ENCODE data around the gene FRMPD4. TPM values are rescaled to one million over a fixed set of nuclear protein-coding genes. Genes with fewer than 3 reads are reported as not detected.

Gene FRMPD4
- total RNA-seq, 1 experiment from 2014 or later = 0.24 TPM

DNA sequence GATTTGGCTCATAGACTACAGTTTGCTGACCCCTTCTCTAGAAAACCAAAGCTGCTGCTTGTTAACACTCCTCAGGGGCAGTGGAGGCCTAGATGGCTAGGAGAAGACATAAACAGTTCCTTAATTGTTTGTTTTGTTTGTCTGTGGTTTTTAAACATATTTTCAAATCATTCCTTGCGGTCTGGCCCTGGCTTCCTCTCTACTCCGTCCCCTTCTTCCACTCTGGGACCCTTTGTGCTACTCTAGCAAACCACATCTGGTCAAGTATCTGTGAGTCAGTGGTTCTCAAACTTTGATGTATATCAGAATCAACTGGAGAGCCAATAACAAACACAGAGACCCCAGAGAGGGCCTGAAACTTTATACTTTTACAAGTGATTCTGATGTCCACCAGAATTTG is 36.1 kb downstream of the FRMPD4 start:
- no peak overlapping the region for H2BK15ac ChIP-seq (ENCODE audit: low read depth, low read length)
- no peak overlapping the region for H4K8ac ChIP-seq (replicated peaks; ENCODE audit: insufficient read length, low read depth, low read length)
- H3K27ac Mint-ChIP-seq = no peak overlapping the region
- no peaks in the 10 kb centered on the region for H3K27me3 Mint-ChIP-seq (ENCODE audit: low read depth)
- H3K56ac ChIP-seq (ENCODE audit: insufficient read length, low read depth, low read length) = no peak overlapping the region
- H3K18ac ChIP-seq (ENCODE audit: insufficient read length, low read depth, low read length) = no peak overlapping the region
- H4K20me1 ChIP-seq (ENCODE audit: control insufficient read depth, insufficient read depth, insufficient read length) = no peaks in the 10 kb centered on the region
- no peak overlapping the region for H3K14ac ChIP-seq (ENCODE audit: insufficient read depth, low read length)
- no peaks in the 10 kb centered on the region for H3K79me2 ChIP-seq (ENCODE audit: insufficient read depth, low read length)
- no peak overlapping the region for H4K91ac ChIP-seq (ENCODE audit: insufficient read length, low read depth, low read length)
- no peaks in the 10 kb centered on the region for H3K79me1 ChIP-seq (ENCODE audit: insufficient read depth, low read depth, low read length, poor library complexity, severe bottlenecking)
- no peaks in the 10 kb centered on the region for H3K23me2 ChIP-seq (ENCODE audit: insufficient read length, low read depth, low read length, poor library complexity, severe bottlenecking)
- H2BK120ac ChIP-seq (ENCODE audit: low read depth, low read length, poor library complexity, severe bottlenecking) = no peak overlapping the region
- no peak overlapping the region for H2AK5ac ChIP-seq (ENCODE audit: insufficient read length, low read length)
- no peaks in the 10 kb centered on the region for H3K27me3 ChIP-seq (ENCODE audit: insufficient read depth, low read length)
- peaks cover 2% of the 10 kb centered on the region; the same call in 1 of the 2 replicates for H3K4me1 ChIP-seq (ENCODE audit: insufficient read depth, low read length)
- no peak overlapping the region for H2BK12ac ChIP-seq (ENCODE audit: insufficient read length, low read depth, low read length)
- no peak overlapping the region for H3K27ac ChIP-seq (ENCODE audit: insufficient read length, low read depth, low read length)
- no peak overlapping the region for H2AFZ ChIP-seq (ENCODE audit: low read length)
- no peak overlapping the region for H3K4me3 Mint-ChIP-seq
- H3K23ac ChIP-seq (ENCODE audit: insufficient read length, low read depth, low read length) = no peak overlapping the region
- H3K36me3 Mint-ChIP-seq (ENCODE audit: insufficient read depth in 1 of 3, low read depth in 3 of 3) = no peaks in the 10 kb centered on the region; a peak in 3 of 7 replicates
- H3K9ac ChIP-seq (ENCODE audit: extremely low read depth, insufficient read length, low read length) = no peak overlapping the region
- no CpG with 5 or more reads among the region's 2 CpGs for WGBS (ENCODE audit: extremely low coverage, insufficient read length, low lambda C conversion rate)
- no peak overlapping the region for H2BK5ac ChIP-seq (ENCODE audit: insufficient read length, low read length)
- H3T11ph ChIP-seq (ENCODE audit: low read length) = no peak overlapping the region
- no peak overlapping the region for H4K5ac ChIP-seq (ENCODE audit: insufficient read length, low read depth, low read length)
- peaks cover 10 to 13% of the 10 kb centered on the region in 2 experiments for H3K4me1 Mint-ChIP-seq
- no peak for TF ChIP-seq CTCF (conservative IDR thresholded peaks at IDR 0.05)
- H3K4ac ChIP-seq (ENCODE audit: low read depth, low read length) = no peak overlapping the region
- DNase-seq = no peak
- no peak overlapping the region for H3K4me2 ChIP-seq (ENCODE audit: insufficient read depth, insufficient read length, low read length)
- no peak overlapping the region for H2BK20ac ChIP-seq (ENCODE audit: low read depth, low read length, poor library complexity, severe bottlenecking)
- H3K9me3 Mint-ChIP-seq = peaks cover 61 to 66% of the 10 kb centered on the region in 2 experiments
- no peaks in the 10 kb centered on the region for H3K9me3 ChIP-seq (ENCODE audit: control insufficient read depth, low read depth, low read length)

Data from H9 (cell line).